Mesenteric fat pad (tissue), 1 donor: ENCODE results near the gene DNASE1L1. TPM values are rescaled to one million over a fixed set of nuclear protein-coding genes. Genes with fewer than 3 reads are reported as not detected.

Source experiments
- DNase-seq: peaks from one replicate; pipeline ENCODE4 v3.0.0-alpha.2; 2020; ENCODE audit warnings: low spot score
- long read RNA-seq: library from polyadenylated mRNA; unstranded; transcript quantifications from one replicate; pipeline ENCODE4 v2.0.0, GENCODE V29; 2020
- total RNA-seq: library from RNA; stranded (reverse); fragmentation: NEBNext Ultra II Directional; extraction: Animal tissue kit (Norgen Biotek cat#: 25700); gene quantifications from one replicate; pipeline ENCODE4 v1.2.1, GENCODE V29; 2021
- donor health status: DM: yes; HTN: yes; CAD: no.

The DNASE1L1 gene
- 18.9 TPM for total RNA-seq
- long read RNA-seq, transcript DNASE1L1-203 (8 exons, 2,110 nt), result major isoform, 5 of 19 reads
- long read RNA-seq, partial matches to known transcripts, result 3 of 19 reads
- long read RNA-seq, other reads (novel, unspliced or antisense), result 2 of 19 reads

DNA sequence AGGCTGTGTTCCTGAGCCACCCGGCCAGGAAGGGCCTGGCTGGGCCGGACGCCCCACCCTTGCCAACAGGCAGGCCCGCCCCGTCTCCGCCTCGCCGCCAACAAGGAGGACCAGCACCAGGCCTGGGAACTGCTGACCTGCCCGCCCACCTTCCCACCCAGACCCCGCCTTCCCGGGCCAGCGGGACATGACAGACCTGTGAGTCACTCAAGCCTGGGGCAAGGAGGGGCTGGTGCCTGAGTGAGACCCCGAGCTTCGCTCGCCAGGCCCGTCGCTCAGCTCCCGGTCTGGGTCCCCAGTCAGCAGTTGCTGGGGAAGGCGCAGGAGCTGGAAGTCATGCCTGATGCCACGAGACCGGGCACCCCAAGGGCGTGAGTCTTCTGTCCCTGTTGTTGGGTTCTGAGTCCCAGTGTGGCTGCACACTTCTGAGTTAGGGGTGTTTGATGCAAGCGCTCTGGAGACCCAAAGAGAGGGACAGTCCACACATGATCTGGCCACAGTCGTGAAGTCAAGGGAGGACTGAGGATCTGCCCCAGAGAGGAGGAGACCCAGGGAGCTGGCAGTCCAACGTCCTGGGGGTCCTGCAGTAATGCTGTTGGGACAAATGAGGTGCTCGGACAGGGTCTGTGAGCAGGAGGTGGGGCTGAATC, at the start of gene DNASE1L1:
Gene DNASE1L1 (minus strand): TSS at position 33 of the 650 bp plus-strand sequence. CDS start 3,686 bp downstream, outside the sequence.
- DNase-seq, result peak; percentile 94

DNA sequence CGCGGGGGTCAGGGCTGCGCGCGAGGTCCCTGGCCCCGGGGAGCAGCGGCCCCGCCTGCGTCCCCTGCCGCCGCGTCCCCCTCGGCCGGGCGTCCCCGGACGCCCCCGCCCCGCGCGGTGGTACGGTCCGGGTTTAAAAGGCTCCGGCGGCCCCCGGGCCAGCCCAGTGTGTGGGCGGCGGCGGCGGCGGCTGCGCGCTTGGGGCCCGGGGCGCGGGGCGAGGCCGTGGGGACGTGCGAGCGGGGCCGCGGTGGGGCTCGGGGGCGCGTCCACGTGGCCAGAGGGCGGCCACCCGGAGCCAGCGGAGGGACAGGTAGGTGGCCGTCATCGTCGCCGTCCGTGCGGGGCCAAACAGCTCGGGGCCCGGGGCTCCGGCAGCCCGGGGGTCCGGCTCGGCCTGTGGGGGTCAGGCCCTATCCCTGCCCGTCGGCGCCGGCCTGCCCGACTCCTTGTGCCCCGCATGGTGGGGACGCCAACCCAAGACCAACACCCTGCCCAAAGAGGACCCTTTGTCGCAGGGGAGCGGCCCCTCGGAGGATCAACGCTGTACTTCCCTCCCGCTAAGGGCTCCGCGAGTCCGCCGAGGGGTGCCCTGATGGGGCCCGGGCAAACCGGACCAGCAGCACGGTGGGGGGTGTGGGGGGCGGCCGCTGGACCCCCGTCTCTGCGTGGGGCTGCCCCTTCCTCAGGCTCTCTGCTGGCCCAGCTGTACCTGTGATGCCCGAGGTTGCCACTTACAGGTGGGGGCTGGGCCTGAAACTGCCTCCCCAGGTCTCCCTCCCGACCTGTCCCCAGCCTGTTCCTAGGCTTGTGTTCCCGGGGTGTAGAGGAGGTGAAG, 49.3 kb upstream of the DNASE1L1 start, which contains the start of gene PLXNA3:
Gene PLXNA3 (plus strand): TSS at position 166 of the 838 bp plus-strand sequence. CDS start 1,903 bp downstream, outside the sequence.
- no peak for DNase-seq

DNA sequence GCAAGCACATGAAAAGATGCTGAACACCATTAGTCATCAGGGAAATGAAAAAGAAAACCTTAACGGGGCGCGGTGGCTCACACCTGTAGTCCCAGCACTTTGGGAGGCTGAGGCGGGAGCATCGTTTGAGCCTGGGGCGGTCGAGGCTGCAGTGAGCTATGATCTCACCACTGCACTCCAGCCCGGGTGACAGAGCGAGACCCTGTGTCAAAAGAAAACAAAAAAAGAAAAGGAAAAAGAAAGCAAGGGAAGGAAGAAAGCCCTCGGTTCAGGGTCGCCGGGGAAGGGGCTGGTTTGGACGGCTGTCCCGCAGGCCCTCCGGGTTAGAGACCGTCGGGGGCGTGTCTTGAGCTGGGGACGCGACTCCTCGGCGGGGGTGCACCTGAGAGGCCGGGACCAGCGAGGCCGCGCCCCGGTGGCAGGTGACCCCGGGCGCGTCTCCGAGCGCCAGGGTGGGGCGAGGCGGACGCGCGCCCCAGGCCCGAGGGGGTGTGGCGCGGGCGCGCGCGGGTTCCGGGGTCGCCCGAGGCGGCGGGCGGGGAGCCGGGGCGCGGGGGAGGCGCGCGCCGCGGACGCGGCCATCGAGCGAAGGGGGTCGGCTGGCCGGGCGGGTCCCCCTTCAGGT, 48.5 kb upstream of the DNASE1L1 start:
- no peak for DNase-seq

GRCh38 chrX:154452823-154453222, 43.8 kb upstream of the DNASE1L1 start:
- no peak for DNase-seq

- DNase-seq, result no peak
Measured at GRCh38 chrX:154450312-154450711, 41.3 kb upstream of the DNASE1L1 start.

DNA sequence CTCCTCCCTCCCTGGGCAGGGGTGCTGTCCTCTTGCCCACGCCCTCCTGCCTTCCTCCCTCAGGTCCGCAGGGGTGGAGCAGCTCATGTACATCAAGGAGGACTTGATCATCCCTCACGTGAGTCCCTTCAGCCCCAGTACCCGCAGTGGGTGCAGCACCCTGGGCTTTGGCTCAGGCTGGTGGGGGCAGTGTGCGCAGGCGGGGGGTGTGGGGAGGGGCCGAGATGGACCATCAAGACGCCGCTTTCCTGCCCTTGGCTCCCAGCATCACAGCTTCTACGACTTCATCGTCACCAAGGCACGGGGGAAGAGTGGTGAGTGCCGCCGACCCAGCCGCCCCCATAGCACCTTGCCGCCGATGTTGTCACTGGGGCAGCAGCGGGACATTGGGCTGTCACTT, 40.6 kb upstream of the DNASE1L1 start:
- no peak for DNase-seq

- DNase-seq, result no peak
Measured at GRCh38 chrX:154448484-154448883, 39.4 kb upstream of the DNASE1L1 start.

DNA sequence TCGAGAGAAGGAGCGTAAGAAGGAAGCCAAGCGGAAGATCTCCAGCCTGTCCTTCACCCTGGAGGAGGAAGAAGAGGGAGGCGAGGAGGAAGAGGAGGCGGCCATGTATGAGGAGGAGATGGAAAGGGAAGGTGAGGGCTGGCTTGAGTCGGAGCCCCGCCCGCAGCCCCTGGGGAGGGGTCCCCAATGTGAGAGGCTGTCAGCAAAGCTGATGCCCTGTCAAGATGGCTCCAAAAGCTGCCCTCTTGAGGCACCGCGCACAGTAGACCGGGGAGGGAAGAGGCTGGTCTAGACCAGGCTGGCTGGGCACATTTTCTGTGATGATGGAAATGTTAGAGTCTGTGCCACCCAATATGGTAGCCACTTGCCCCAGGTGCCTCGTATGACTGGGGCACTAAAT, 37.4 kb upstream of the DNASE1L1 start:
- DNase-seq, result no peak

- DNase-seq, result no peak
Measured at GRCh38 chrX:154445776-154446175, 36.7 kb upstream of the DNASE1L1 start.

- no peak for DNase-seq
Measured at GRCh38 chrX:154444755-154445246, 35.7 kb upstream of the DNASE1L1 start.

DNA sequence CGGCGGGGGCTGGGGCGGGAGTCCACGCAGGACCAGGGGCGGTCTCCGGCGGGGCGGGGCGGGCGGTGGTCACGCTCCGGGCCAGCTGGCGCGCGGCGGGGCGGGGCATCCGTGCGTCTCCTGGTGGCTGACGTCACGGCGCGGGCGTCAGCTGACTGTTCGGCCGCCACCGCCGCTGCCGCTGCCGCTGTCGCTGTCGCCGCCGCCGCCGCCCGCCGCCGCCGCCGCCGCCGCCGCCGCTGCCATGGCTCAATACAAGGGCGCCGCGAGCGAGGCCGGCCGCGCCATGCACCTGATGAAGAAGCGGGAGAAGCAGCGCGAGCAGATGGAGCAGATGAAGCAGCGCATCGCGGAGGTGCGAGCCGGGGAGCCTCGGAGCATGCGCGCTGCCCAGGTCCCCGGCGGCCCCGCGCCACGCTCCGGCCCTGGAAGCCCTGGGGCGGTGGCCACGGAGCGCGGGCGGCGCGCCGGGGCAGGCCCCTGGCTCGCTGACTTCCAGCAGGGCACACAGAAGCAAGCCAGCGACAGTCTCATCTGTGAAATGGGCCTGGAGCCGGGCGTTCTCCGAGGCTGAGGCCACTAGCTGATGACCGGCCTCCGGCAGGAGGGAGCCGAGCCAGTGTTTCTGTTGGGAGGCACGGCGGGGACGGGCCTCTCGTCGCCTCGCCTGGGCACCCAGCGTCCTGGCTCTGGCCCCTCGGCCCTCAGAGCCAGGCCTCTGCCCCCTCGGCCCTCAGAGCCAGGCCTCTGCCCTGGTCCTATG, 35.1 kb upstream of the DNASE1L1 start, which contains the start of gene FAM50A:
Gene FAM50A (plus strand): TSS at position 150 of the 763 bp plus-strand sequence. CDS start 95 bp downstream, at position 245.
- no peak for DNase-seq

- no peak for DNase-seq
Measured at GRCh38 chrX:154443479-154443910, 34.4 kb upstream of the DNASE1L1 start.

GRCh38 chrX:154441984-154442707, 33.1 kb upstream of the DNASE1L1 start:
- no peak for DNase-seq

DNA sequence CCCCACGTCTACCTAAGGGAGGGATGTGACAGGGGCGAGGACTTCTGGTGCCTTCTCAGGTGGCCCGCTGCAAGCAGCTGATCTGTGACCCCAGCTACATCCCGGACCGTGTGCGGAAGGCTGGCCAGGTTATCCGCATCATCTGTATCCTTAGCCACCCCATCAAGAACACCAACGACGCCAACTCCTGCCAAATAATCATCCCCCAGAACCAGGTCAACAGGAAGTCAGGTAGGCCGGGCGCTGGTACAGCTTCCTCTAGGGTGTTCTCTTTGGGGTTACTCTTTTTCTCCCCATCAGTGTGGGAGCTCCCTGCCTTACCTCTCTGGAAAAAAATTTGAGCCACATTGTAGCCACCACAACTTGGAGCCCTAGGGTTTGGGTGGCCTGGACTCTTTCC, 32.5 kb upstream of the DNASE1L1 start:
- no peak for DNase-seq

GRCh38 chrX:154440623-154441357, 31.7 kb upstream of the DNASE1L1 start:
- no peak for DNase-seq

DNA sequence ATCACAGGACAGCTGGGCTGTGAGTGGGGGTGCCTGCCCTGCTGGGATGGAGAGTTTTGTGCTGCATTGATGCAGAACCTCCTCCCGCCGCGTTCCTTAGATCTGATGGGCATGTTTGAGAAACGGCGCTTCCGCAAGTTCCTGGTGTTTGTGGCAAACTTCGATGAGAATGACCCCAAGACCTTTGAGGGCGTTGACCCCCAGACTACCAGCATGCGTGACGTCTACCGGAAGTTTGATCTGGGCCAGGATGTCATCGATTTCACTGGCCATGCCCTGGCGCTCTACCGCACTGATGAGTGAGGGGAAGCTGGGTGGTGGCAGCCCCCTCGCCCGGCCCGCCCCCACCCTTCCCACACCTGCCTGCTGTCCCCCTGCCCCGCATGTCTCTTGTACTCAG, 30.8 kb upstream of the DNASE1L1 start:
- no peak for DNase-seq

DNA sequence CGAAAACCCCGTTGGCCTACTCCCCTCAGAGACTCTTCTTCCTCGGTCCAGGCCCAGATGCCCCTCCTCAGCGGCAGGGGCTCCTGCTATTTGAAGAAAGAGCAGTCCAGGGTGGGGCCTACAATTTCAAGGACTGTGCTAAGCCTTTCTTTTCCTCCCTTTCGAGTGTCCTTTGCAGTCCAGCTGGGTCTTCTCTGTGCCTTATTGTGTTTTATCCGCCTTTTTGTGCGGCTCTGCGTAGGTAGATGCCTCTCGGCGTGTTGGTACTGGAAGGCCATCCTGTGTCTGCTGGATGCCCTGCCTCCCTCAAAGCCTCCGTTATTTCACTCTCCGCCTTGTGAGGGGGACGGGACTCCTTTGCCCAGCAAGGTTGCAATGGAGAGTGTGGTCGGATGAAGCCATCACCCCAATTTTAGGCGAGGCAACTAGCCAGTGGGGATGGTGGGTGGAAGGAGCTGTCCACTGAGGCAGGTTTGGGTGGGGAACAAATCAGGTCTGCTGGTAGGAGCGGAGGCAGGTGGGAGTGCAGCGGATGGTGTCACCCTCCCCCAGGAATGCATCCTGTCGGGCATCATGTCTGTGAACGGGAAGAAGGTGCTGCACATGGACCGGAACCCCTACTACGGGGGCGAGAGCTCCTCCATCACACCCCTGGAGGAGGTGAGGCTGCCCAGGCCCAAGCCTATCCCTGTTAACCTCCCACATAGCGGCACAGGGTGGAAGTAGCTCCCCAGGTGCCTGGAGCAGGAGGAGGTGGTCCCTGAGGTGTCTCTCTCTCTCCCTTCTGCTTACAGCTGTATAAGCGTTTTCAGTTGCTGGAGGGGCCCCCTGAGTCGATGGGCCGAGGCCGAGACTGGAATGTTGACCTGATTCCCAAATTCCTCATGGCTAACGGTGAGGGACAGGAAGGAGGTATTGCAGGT, 29.2 kb upstream of the DNASE1L1 start:
- DNase-seq, result no peak
